Measurements from ENCODE around the gene SEZ6L.

- TF ChIP-seq CTCF (IDR thresholded peaks at IDR 0.05; ENCODE audit: poor library complexity, severe bottlenecking) (no peak), SMC3 (conservative IDR thresholded peaks at IDR 0.05; ENCODE audit: poor library complexity) (peak; percentile 50)
These were observed 259.5 kb downstream of the SEZ6L start, which contains the start of gene ASPHD2 for GRCh38 chr22:26428515-26429457.

Data from neural cell (in vitro differentiated cells).